PFSK-1 (cell line): ENCODE results near the gene KLK6.

Experiments
- FOXP2 ChIP-seq: optimal IDR thresholded peaks from 2 replicates; pipeline ENCODE3; 2011; ENCODE audit warnings: borderline replicate concordance, control low read depth, inconsistent platforms; ENCODE audit not compliant: insufficient read depth; ENCODE audit errors: extremely low read length, extremely low read depth
- POLR2AphosphoS5 ChIP-seq: IDR thresholded peaks from 2 replicates; pipeline ENCODE4 v1.6.1; 2012; ENCODE audit warnings: low read depth, mild to moderate bottlenecking, control low read depth, low read length, moderate library complexity
- REST ChIP-seq, 2 experiments: IDR thresholded peaks; 2 replicates each; pipeline versions ENCODE4 v1.6.1 to v1.8.0; 2011 to 2012; ENCODE audit warnings: low read depth in 2 of 2, low read length in 2 of 2, control low read depth in 1 of 2, inconsistent platforms in 1 of 2, mild to moderate bottlenecking in 1 of 2, moderate library complexity in 1 of 2; ENCODE audit not compliant: insufficient read depth in 1 of 2
- SIN3A ChIP-seq: IDR thresholded peaks from 2 replicates; pipeline ENCODE4 v1.6.1; 2012; ENCODE audit warnings: mild to moderate bottlenecking, low read length, moderate library complexity, borderline replicate concordance; ENCODE audit not compliant: insufficient read depth
- TAF1 ChIP-seq: IDR thresholded peaks from 2 replicates; pipeline ENCODE4 v1.6.1; 2012; ENCODE audit warnings: low read length, control low read depth, borderline replicate concordance; ENCODE audit not compliant: insufficient read depth

- no peak for TF ChIP-seq POLR2AphosphoS5
- TF ChIP-seq REST (IDR thresholded peaks at IDR 0.05; ENCODE audit: insufficient read depth in 1 of 2, low read depth in 2 of 2, low read length in 2 of 2), result no peak
- TF ChIP-seq TAF1, result no peak
- no peak for TF ChIP-seq SIN3A
- no peak for TF ChIP-seq FOXP2
These were observed 3.5 kb upstream of the KLK6 start for GRCh38 chr19:50972795-50973376.
